Lower leg skin (tissue), 4 donors: ENCODE results near the gene WWOX. TPM values are rescaled to one million over a fixed set of nuclear protein-coding genes. Genes with fewer than 3 reads are reported as not detected.
A peak's percentile ranks its signal among the peaks of the same experiment; 100 is the strongest.

Experiments
- DNase-seq, 2 donors: peaks; one replicate each; pipeline ENCODE4 v3.0.0-alpha.2; 2019; ENCODE audit warnings: low spot score in 2 of 2
- H3K4me3 ChIP-seq: fragments of 200-600 bp; sonication (generic); 2 replicates; pipeline ENCODE4 v1.5.1; 2017; ENCODE audit warnings: mild to moderate bottlenecking, low read depth; ENCODE audit not compliant: poor library complexity, severe bottlenecking
- CTCF ChIP-seq, 3 donors: fragments of 450-650 bp; IDR thresholded peaks; one replicate each; pipeline ENCODE4 v1.5.1; 2016; ENCODE audit warnings: antibody characterized with exemption in 3 of 3, mild to moderate bottlenecking in 3 of 3, moderate library complexity in 2 of 3
- POLR2A ChIP-seq, 2 donors: fragments of 450-650 bp; IDR thresholded peaks; one replicate each; pipeline ENCODE4 v1.6.1; 2016 to 2017; ENCODE audit warnings: antibody characterized with exemption in 2 of 2, mild to moderate bottlenecking in 1 of 2, moderate library complexity in 1 of 2
- WGBS, 2 donors: methylation state at CpG; one replicate each; pipeline ENCODE4 v1.1.5; 2018; 5-methylcytosine and 5-hydroxymethylcytosine counted together
- intact Hi-C: fragments of 100-400 bp; cut with DNase I; formaldehyde crosslinking; loops from one replicate; pipeline ENCODE4 v1.15.0; 2023; ENCODE audit warnings: low total_unique reads
- total RNA-seq, 4 donors: library from RNA; depleted of rRNA; stranded (reverse); fragments of >200 nt; gene quantifications; one replicate each; pipeline ENCODE4 v1.1.0, GENCODE V29; 2016

The WWOX gene
- total RNA-seq, 4 donors from 2014 or later = 21.0 to 82.7 (median 36.1) TPM

GRCh38 chr16:78918805-78919305, 819.4 kb downstream of the WWOX start:
- H3K4me3 ChIP-seq = no peak overlapping the region
- WGBS, 2 donors = 81 to 89% methylated on average over 8 of the region's 8 CpGs
- peak in 1 of 2 donors; percentile 45 for DNase-seq
- intact Hi-C loops = no loop called here
- TF ChIP-seq CTCF (IDR thresholded peaks at IDR 0.05) (no peak), POLR2A (IDR thresholded peaks at IDR 0.05) (no peak)

- intact Hi-C loops = loop anchor here (10.0 kb wide), 1 partner anchor 1205 kb away; no protein-coding TSS in a partner anchor
- 84% methylated on average over 8 of the region's 8 CpGs for WGBS, 2 donors
Observed at GRCh38 chr16:78919852-78920251, 820.4 kb downstream of the WWOX start.

GRCh38 chr16:78920621-78921020, 821.2 kb downstream of the WWOX start:
- 40 to 46% methylated on average over 3 of the region's 3 CpGs for WGBS, 2 donors
- no peak overlapping the region for H3K4me3 ChIP-seq
- no peak for DNase-seq
- no peak for TF ChIP-seq CTCF (IDR thresholded peaks at IDR 0.05)
- TF ChIP-seq POLR2A (IDR thresholded peaks at IDR 0.05) = no peak
- intact Hi-C loops = loop anchor here (10.0 kb wide), 1 partner anchor 1204 kb away; no protein-coding TSS in a partner anchor

More at GRCh38 chr16:78919852-78920251, 820.4 kb downstream of the WWOX start:
- no peak for DNase-seq
- TF ChIP-seq POLR2A (IDR thresholded peaks at IDR 0.05) = no peak
- no peak overlapping the region for H3K4me3 ChIP-seq

- intact Hi-C loops = loop anchor here (10.0 kb wide), 1 partner anchor 1200 kb away; no protein-coding TSS in a partner anchor
- DNase-seq = peak in 1 of 2 donors; percentile 63
- H3K4me3 ChIP-seq = no peak overlapping the region
- TF ChIP-seq CTCF (IDR thresholded peaks at IDR 0.05) = no peak
- TF ChIP-seq POLR2A (IDR thresholded peaks at IDR 0.05) = no peak
- 56 to 63% methylated on average over 8 of the region's 8 CpGs for WGBS, 2 donors
Observed at GRCh38 chr16:78925083-78925767, 825.8 kb downstream of the WWOX start.

- no peak overlapping the region for H3K4me3 ChIP-seq
- intact Hi-C loops = loop anchor here (10.0 kb wide), 1 partner anchor 1198 kb away; no protein-coding TSS in a partner anchor
- whole genome bisulfite sequencing, 2 donors = 81 to 84% methylated on average over 5 of the region's 5 CpGs
- peak in 1 of 2 donors; percentile 43 for DNase-seq
- TF ChIP-seq CTCF (IDR thresholded peaks at IDR 0.05) (no peak), POLR2A (IDR thresholded peaks at IDR 0.05) (no peak)
Observed at GRCh38 chr16:78926723-78927210, 827.3 kb downstream of the WWOX start.

GRCh38 chr16:78927766-78928165, 828.3 kb downstream of the WWOX start:
- intact Hi-C loops = loop anchor here (10.0 kb wide), 1 partner anchor 1197 kb away; no protein-coding TSS in a partner anchor
- no peak overlapping the region for H3K4me3 ChIP-seq

More at GRCh38 chr16:78927766-78928165, 828.3 kb downstream of the WWOX start:
- TF ChIP-seq CTCF (IDR thresholded peaks at IDR 0.05) (no peak), POLR2A (IDR thresholded peaks at IDR 0.05) (no peak)
- WGBS, 2 donors = 70 to 76% methylated on average over 4 of the region's 4 CpGs
- no peak for DNase-seq
